H1 (cell line): ENCODE data around the gene GALC. TPM values are rescaled to one million over a fixed set of nuclear protein-coding genes. Genes with fewer than 3 reads are reported as not detected.

Experiments used
- CTCF ChIA-PET: fragments of 300-600 bp; sonication (Branson Sonifier 250); formaldehyde crosslinking; loops from one replicate; lab custom pipeline; 2021; ENCODE audit not compliant: partially characterized antibody; lab: Charles Lee
- POLR2A ChIA-PET: fragments of 300-600 bp; sonication (Branson Sonifier 250); formaldehyde crosslinking; loops from one replicate; lab custom pipeline; 2021; ENCODE audit warnings: inconsistent platforms; ENCODE audit not compliant: partially characterized antibody; lab: Charles Lee
- DNase-seq, 2 experiments: peaks; one replicate each; pipeline versions ENCODE4 v3.0.0 to v3.0.0-alpha.2; 2010 to 2022; ENCODE audit warnings: low spot score in 2 of 2, low read depth in 1 of 2, mixed read lengths in 1 of 2
- FAIRE-seq: peaks from 2 replicates; lab custom pipeline; 2011; peaks lifted over from hg19 to GRCh38; lab: Jason Lieb, UNC
- H2AFZ ChIP-seq: 2 replicates; pipeline ENCODE4 v1.8.1; 2012; ENCODE audit warnings: low read length, inconsistent platforms
- H2AK5ac ChIP-seq: 2 replicates; pipeline ENCODE4 v1.6.1; 2013; ENCODE audit warnings: low read depth, low read length
- H2BK120ac ChIP-seq: replicated peaks from 2 replicates; pipeline ENCODE3; 2013; ENCODE audit warnings: low read depth, low read length, inconsistent platforms
- H2BK12ac ChIP-seq: 2 replicates; pipeline ENCODE4 v1.6.1; 2013; ENCODE audit warnings: low read depth, low read length
- H2BK15ac ChIP-seq: 2 replicates; pipeline ENCODE4 v1.6.1; 2013; ENCODE audit warnings: low read length
- H2BK20ac ChIP-seq: 2 replicates; pipeline ENCODE4 v1.6.1; 2013; ENCODE audit warnings: low read length
- H2BK5ac ChIP-seq: 2 replicates; pipeline ENCODE4 v1.6.1; 2013; ENCODE audit warnings: low read depth, low read length
- H3K14ac ChIP-seq: 2 replicates; pipeline ENCODE4 v1.6.1; 2013; ENCODE audit warnings: inconsistent platforms; ENCODE audit not compliant: insufficient read length
- H3K18ac ChIP-seq: 2 replicates; pipeline ENCODE4 v1.6.1; 2013; ENCODE audit warnings: low read length; ENCODE audit errors: extremely low read depth
- H3K23ac ChIP-seq: 2 replicates; pipeline ENCODE4 v1.6.1; 2013; ENCODE audit warnings: inconsistent platforms; ENCODE audit not compliant: insufficient read length
- H3K23me2 ChIP-seq: 2 replicates; pipeline ENCODE4 v1.6.1; 2013; ENCODE audit warnings: low read depth, low read length
- H3K27ac ChIP-seq: 2 replicates; pipeline ENCODE4 v1.6.1; 2011; ENCODE audit warnings: low read depth, low read length, inconsistent platforms
- H3K27me3 ChIP-seq, 4 experiments: replicated peaks in 1 of 4; 1 replicate in 1 of 4; 2 replicates in 3 of 4; pipeline versions ENCODE4 v1.6.1 to v1.8.1; 2011 to 2013; ENCODE audit warnings: low read length in 3 of 4, mild to moderate bottlenecking in 3 of 4, inconsistent platforms in 2 of 4, mixed read lengths in 2 of 4, moderate library complexity in 1 of 4; ENCODE audit not compliant: control insufficient read depth in 3 of 4, insufficient read depth in 3 of 4; ENCODE audit errors: extremely low read depth in 1 of 4
- H3K36me3 ChIP-seq, 4 experiments: 2 replicates each; pipeline versions ENCODE4 v1.6.1 to v1.8.1; 2011 to 2013; ENCODE audit warnings: mild to moderate bottlenecking in 4 of 4, low read length in 3 of 4, moderate library complexity in 2 of 4, control low read depth in 1 of 4, inconsistent platforms in 1 of 4; ENCODE audit not compliant: insufficient read depth in 4 of 4, control insufficient read depth in 2 of 4
- H3K4ac ChIP-seq: replicated peaks from 2 replicates; pipeline ENCODE3; 2013; ENCODE audit warnings: low read length, low read depth, mixed read lengths, inconsistent platforms; ENCODE audit not compliant: insufficient read length
- H3K4me1 ChIP-seq, 4 experiments: replicated peaks in 1 of 4; 1 replicate in 1 of 4; 2 replicates in 3 of 4; pipeline versions ENCODE4 v1.6.1 to v1.8.1; 2011 to 2013; ENCODE audit warnings: low read length in 3 of 4, inconsistent platforms in 2 of 4, mixed read lengths in 1 of 4; ENCODE audit not compliant: insufficient read depth in 4 of 4, control insufficient read depth in 3 of 4
- H3K4me2 ChIP-seq, 2 experiments: 2 replicates each; pipeline versions ENCODE4 v1.6.1 to v1.8.1; 2011 to 2013; ENCODE audit warnings: low read depth in 2 of 2, low read length in 2 of 2, control low read depth in 1 of 2, inconsistent platforms in 1 of 2, mild to moderate bottlenecking in 1 of 2; ENCODE audit not compliant: insufficient read depth in 1 of 2
- H3K4me3 ChIP-seq, 4 experiments: fragments of 200-600, 300-600 bp in 1 of 4; sonication (generic), shearing (Covaris generic), sonication (Bioruptor Twin) in 1 of 4; 2 replicates each; pipeline versions ENCODE4 v1.5.1 to v1.8.1; 2011 to 2016; ENCODE audit warnings: low read length in 4 of 4, low read depth in 3 of 4, control low read depth in 2 of 4, inconsistent platforms in 2 of 4, mild to moderate bottlenecking in 2 of 4, mixed read lengths in 1 of 4, moderate library complexity in 1 of 4; ENCODE audit not compliant: insufficient read depth in 2 of 4; ENCODE audit errors: extremely low read depth in 1 of 4
- H3K56ac ChIP-seq: replicated peaks from 2 replicates; pipeline ENCODE3; 2013; ENCODE audit warnings: low read depth, mild to moderate bottlenecking, mixed read lengths, low read length, inconsistent platforms; ENCODE audit not compliant: insufficient read length
- H3K79me1 ChIP-seq: 2 replicates; pipeline ENCODE4 v1.6.1; 2013; ENCODE audit warnings: low read depth, low read length, control low read depth
- H3K79me2 ChIP-seq, 2 experiments: 2 replicates each; pipeline versions ENCODE4 v1.6.1 to v1.8.1; 2012 to 2013; ENCODE audit warnings: low read length in 2 of 2, mild to moderate bottlenecking in 2 of 2, inconsistent platforms in 1 of 2; ENCODE audit not compliant: insufficient read depth in 2 of 2, control insufficient read depth in 1 of 2
- H3K9ac ChIP-seq, 4 experiments: replicated peaks in 1 of 4; 1 replicate in 1 of 4; 2 replicates in 3 of 4; pipeline versions ENCODE4 v1.6.1 to v1.8.1; 2011 to 2013; ENCODE audit warnings: low read depth in 3 of 4, low read length in 3 of 4, control low read depth in 2 of 4, mild to moderate bottlenecking in 2 of 4, moderate library complexity in 2 of 4, inconsistent platforms in 1 of 4; ENCODE audit errors: extremely low read depth in 1 of 4
- H3K9me3 ChIP-seq, 2 experiments: 2 replicates each; pipeline versions ENCODE4 v1.6.1 to v1.8.1; 2012 to 2013; ENCODE audit warnings: mild to moderate bottlenecking in 2 of 2, moderate library complexity in 2 of 2, control low read depth in 1 of 2, inconsistent platforms in 1 of 2, low read depth in 1 of 2, low read length in 1 of 2, mixed read lengths in 1 of 2; ENCODE audit not compliant: insufficient read depth in 2 of 2
- H4K20me1 ChIP-seq, 2 experiments: replicated peaks in 1 of 2; 2 replicates each; pipeline versions ENCODE3 to v1.8.1; 2011 to 2013; ENCODE audit warnings: inconsistent platforms in 2 of 2, low read length in 2 of 2, mild to moderate bottlenecking in 1 of 2; ENCODE audit not compliant: insufficient read depth in 2 of 2, control insufficient read depth in 1 of 2
- H4K5ac ChIP-seq: 2 replicates; pipeline ENCODE4 v1.6.1; 2013; ENCODE audit warnings: low read length, low read depth, mixed read lengths, inconsistent platforms; ENCODE audit not compliant: insufficient read length
- H4K8ac ChIP-seq: 2 replicates; pipeline ENCODE4 v1.8.0; 2013; ENCODE audit warnings: mild to moderate bottlenecking, moderate library complexity, low read length, inconsistent platforms; ENCODE audit not compliant: insufficient read depth; ENCODE audit errors: extremely low read depth
- H4K91ac ChIP-seq: replicated peaks from 2 replicates; pipeline ENCODE3; 2013; ENCODE audit warnings: low read length, mixed read lengths, inconsistent platforms; ENCODE audit not compliant: insufficient read length
- FOSL1 ChIP-seq: IDR thresholded peaks from 2 replicates; pipeline ENCODE4 v1.6.1; 2011; ENCODE audit warnings: mild to moderate bottlenecking, low read depth, low read length, moderate library complexity; ENCODE audit not compliant: insufficient read depth
- GTF2F1 ChIP-seq: IDR thresholded peaks from 2 replicates; pipeline ENCODE4 v1.6.1; 2012; ENCODE audit warnings: low read depth, low read length, improper control_type of control experiment, borderline replicate concordance
- HDAC6 ChIP-seq: IDR thresholded peaks from one replicate; pipeline ENCODE4 v1.7.1; 2012; ENCODE audit warnings: low read depth, mild to moderate bottlenecking, inconsistent platforms, low read length, moderate library complexity
- KDM5A ChIP-seq: fragments of 200-600 bp; IDR thresholded peaks from 2 replicates; pipeline ENCODE4 v1.7.1; 2012; ENCODE audit warnings: mild to moderate bottlenecking, low read length, inconsistent platforms, mixed read lengths
- NANOG ChIP-seq: IDR thresholded peaks from 2 replicates; pipeline ENCODE4 v1.6.1; 2011; ENCODE audit warnings: low read length, low read depth, mild to moderate bottlenecking, inconsistent platforms; ENCODE audit not compliant: insufficient read depth, poor library complexity, severe bottlenecking
- RAD21 ChIP-seq, 2 experiments: IDR thresholded peaks in 1 of 2; conservative IDR thresholded peaks in 1 of 2; 2 replicates each; pipeline ENCODE4 v1.6.1; 2011; ENCODE audit warnings: low read depth in 2 of 2, low read length in 2 of 2, improper control_type of control experiment in 1 of 2, inconsistent platforms in 1 of 2, mild to moderate bottlenecking in 1 of 2, moderate library complexity in 1 of 2
- SAP30 ChIP-seq: fragments of 300-600 bp; sonication (generic); IDR thresholded peaks from 2 replicates; pipeline ENCODE4 v1.7.1; 2012; ENCODE audit warnings: low read length, moderate library complexity, mild to moderate bottlenecking, inconsistent platforms; ENCODE audit not compliant: insufficient read depth, insufficient replicate concordance
- SIRT6 ChIP-seq: IDR thresholded peaks from one replicate; pipeline ENCODE4 v1.7.1; 2012; ENCODE audit warnings: low read length, inconsistent platforms
- SP4 ChIP-seq: IDR thresholded peaks from 2 replicates; pipeline ENCODE4 v1.6.1; 2012; ENCODE audit warnings: low read length, inconsistent platforms
- WGBS, 2 experiments: shearing (Covaris generic) in 1 of 2; methylation state at CpG; one replicate each; pipeline versions ENCODE4 v1.1.6 to v1.1.7; 2013 to 2015; ENCODE audit warnings: low lambda C conversion rate in 2 of 2, mixed read lengths in 2 of 2, inconsistent platforms in 1 of 2, low coverage in 1 of 2, missing lambda C conversion rate in 1 of 2; ENCODE audit not compliant: insufficient replicate concordance in 2 of 2, insufficient coverage in 1 of 2, insufficient read length in 1 of 2; ENCODE audit errors: extremely low coverage in 1 of 2, missing lambda C conversion rate in 1 of 2; 5-methylcytosine and 5-hydroxymethylcytosine counted together
- polyA plus RNA-seq, 7 experiments: library from polyadenylated mRNA; depleted of rRNA in 3 of 7; stranded (reverse) in 5 of 7; unstranded in 2 of 7; fragments of >200 nt in 5 of 7; fragments of 200-250 nt in 2 of 7; gene quantifications; 1 replicate in 5 of 7; 2 replicates in 1 of 7; 4 replicates in 1 of 7; pipeline versions ENCODE4 v1.2.1 to v1.2.3, GENCODE V29; 2011 to 2013; ENCODE audit warnings: missing spikeins in 2 of 7, mixed read lengths in 2 of 7
- total RNA-seq: library from RNA; stranded (reverse); fragmentation: NEBNext Ultra II Directional; extraction: Animal tissue kit (Norgen Biotek cat#: 25700); gene quantifications from 2 replicates; pipeline ENCODE4 v1.2.1, GENCODE V29; 2021
- TF ChIP-seq, protein P1 (sequence below), 3 experiments: IDR thresholded peaks; 1 replicate in 2 of 3; 2 replicates in 1 of 3; pipeline versions ENCODE4 v1.5.1 to v1.6.1; 2011; ENCODE audit warnings: low read length in 3 of 3, mild to moderate bottlenecking in 3 of 3, inconsistent platforms in 2 of 3, low read depth in 1 of 3, moderate library complexity in 1 of 3; ENCODE audit not compliant: insufficient read depth in 1 of 3; ENCODE audit errors: control extremely low read depth in 1 of 3

The GALC gene
- total and polyA plus RNA-seq, 2 of the 8 experiments (the other 6 are each of a cell fraction or from before 2014, with no cell fraction given), result 6.1 to 12.3 TPM

- no peak overlapping the region for H3K9ac ChIP-seq
- ChIA-PET CTCF (interaction anchor here (0.6 to 4.6 kb wide), 47 partner anchors 8 to 1002 kb away, joined by 3 to 49 read pairs (median 4); no protein-coding TSS in a partner anchor), POLR2A (no interaction called here)
- H2BK120ac ChIP-seq, result no peak overlapping the region
- H2BK5ac ChIP-seq, result no peak overlapping the region
- no peak overlapping the region for H4K8ac ChIP-seq
- no peak overlapping the region for H3K56ac ChIP-seq
- FAIRE-seq (no peak), DNase-seq (no peak)
- no peak overlapping the region for H3K23ac ChIP-seq
- H3K4me3 ChIP-seq, result no peak overlapping the region
- no peaks in the 10 kb centered on the region for H3K79me1 ChIP-seq
- H3K27ac ChIP-seq, result no peak overlapping the region
- no peaks in the 10 kb centered on the region for H3K79me2 ChIP-seq
- H4K91ac ChIP-seq, result no peak overlapping the region
- 45 to 100% methylated on average over 1 to 4 of the region's 4 CpGs for WGBS, 2 experiments
- H2BK20ac ChIP-seq, result no peak overlapping the region
- no peaks in the 10 kb centered on the region for H4K20me1 ChIP-seq
- no peak overlapping the region for H4K5ac ChIP-seq
- H3K9me3 ChIP-seq, result no peaks in the 10 kb centered on the region
- no peak overlapping the region for H3K4ac ChIP-seq
- no peak overlapping the region for H2BK15ac ChIP-seq
- no peaks in the 10 kb centered on the region for H3K27me3 ChIP-seq
- H2AK5ac ChIP-seq, result no peak overlapping the region
- no peak overlapping the region for H2BK12ac ChIP-seq
- no peaks in the 10 kb centered on the region for H3K4me1 ChIP-seq
- H3K18ac ChIP-seq, result no peak overlapping the region
- no peak overlapping the region for H2AFZ ChIP-seq
- H3K23me2 ChIP-seq, result no peaks in the 10 kb centered on the region
- no peak overlapping the region for H3K14ac ChIP-seq
- H3K4me2 ChIP-seq, result no peak overlapping the region
- H3K36me3 ChIP-seq, result no peaks in the 10 kb centered on the region
- TF ChIP-seq SAP30, result no peak
- no peak for TF ChIP-seq GTF2F1
- no peak for TF ChIP-seq SIRT6
- TF ChIP-seq FOSL1, result no peak
- TF ChIP-seq, protein P1, sequence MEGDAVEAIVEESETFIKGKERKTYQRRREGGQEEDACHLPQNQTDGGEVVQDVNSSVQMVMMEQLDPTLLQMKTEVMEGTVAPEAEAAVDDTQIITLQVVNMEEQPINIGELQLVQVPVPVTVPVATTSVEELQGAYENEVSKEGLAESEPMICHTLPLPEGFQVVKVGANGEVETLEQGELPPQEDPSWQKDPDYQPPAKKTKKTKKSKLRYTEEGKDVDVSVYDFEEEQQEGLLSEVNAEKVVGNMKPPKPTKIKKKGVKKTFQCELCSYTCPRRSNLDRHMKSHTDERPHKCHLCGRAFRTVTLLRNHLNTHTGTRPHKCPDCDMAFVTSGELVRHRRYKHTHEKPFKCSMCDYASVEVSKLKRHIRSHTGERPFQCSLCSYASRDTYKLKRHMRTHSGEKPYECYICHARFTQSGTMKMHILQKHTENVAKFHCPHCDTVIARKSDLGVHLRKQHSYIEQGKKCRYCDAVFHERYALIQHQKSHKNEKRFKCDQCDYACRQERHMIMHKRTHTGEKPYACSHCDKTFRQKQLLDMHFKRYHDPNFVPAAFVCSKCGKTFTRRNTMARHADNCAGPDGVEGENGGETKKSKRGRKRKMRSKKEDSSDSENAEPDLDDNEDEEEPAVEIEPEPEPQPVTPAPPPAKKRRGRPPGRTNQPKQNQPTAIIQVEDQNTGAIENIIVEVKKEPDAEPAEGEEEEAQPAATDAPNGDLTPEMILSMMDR (IDR thresholded peaks at IDR 0.05; ENCODE audit: control extremely low read depth in 1 of 3, insufficient read depth in 1 of 3, low read depth in 1 of 3, low read length in 3 of 3), result peak in 2 of 3 experiments; percentile 37 to 47; a peak in 2 of 4 replicates
- TF ChIP-seq RAD21 (IDR thresholded peaks at IDR 0.05 in 1 of 2, conservative IDR thresholded peaks at IDR 0.05 in 1 of 2; ENCODE audit: low read depth in 2 of 2, low read length in 2 of 2), result peak; percentile 57 to 67
- no peak for TF ChIP-seq KDM5A
- TF ChIP-seq SP4, result no peak
- no peak for TF ChIP-seq HDAC6
- TF ChIP-seq NANOG, result no peak
These were observed 47.9 kb downstream of the GALC start for GRCh38 chr14:87944987-87945604.
